WTC11 (cell line): ENCODE data around the gene TNS3. TPM values are rescaled to one million over a fixed set of nuclear protein-coding genes. Genes with fewer than 3 reads are reported as not detected.

Experiments used
- ATAC-seq: fragments of 200-7000 bp; cut with Tn5 transposase; 2 replicates; pipeline ENCODE4 v1.10.0; 2021; ENCODE audit warnings: mild to moderate bottlenecking, moderate library complexity
- CTCF ChIA-PET: fragments of 300-600 bp; sonication (Branson Sonifier 250); formaldehyde crosslinking; loops from one replicate; lab custom pipeline; 2021; ENCODE audit warnings: antibody characterized with exemption; lab: Charles Lee
- POLR2A ChIA-PET: fragments of 350-600 bp; sonication (Branson Sonifier 250); formaldehyde crosslinking; loops from one replicate; lab custom pipeline; 2021; ENCODE audit warnings: antibody characterized with exemption; lab: Charles Lee
- DNase-seq: peaks from one replicate; pipeline ENCODE4 v3.0.0; 2021; ENCODE audit warnings: low spot score
- H3K27ac Mint-ChIP-seq: 2 replicates; pipeline ENCODE4 v1.8.0; 2021; ENCODE audit warnings: mixed read lengths
- H3K27me3 Mint-ChIP-seq: 2 replicates; pipeline ENCODE4 v1.8.0; 2021; ENCODE audit warnings: low read depth, mild to moderate bottlenecking, moderate library complexity, mixed read lengths
- H3K36me3 Mint-ChIP-seq: 2 replicates; pipeline ENCODE4 v1.8.0; 2021; ENCODE audit warnings: mixed read lengths
- H3K4me1 Mint-ChIP-seq: 2 replicates; pipeline ENCODE4 v1.8.0; 2022; ENCODE audit warnings: mixed read lengths
- H3K4me3 Mint-ChIP-seq: 2 replicates; pipeline ENCODE4 v1.8.0; 2021; ENCODE audit warnings: mild to moderate bottlenecking, moderate library complexity, mixed read lengths
- H3K9me3 Mint-ChIP-seq: 2 replicates; pipeline ENCODE4 v1.8.0; 2021; ENCODE audit warnings: mixed read lengths
- CBFB ChIP-seq: sonication (generic); formaldehyde crosslinking; IDR thresholded peaks from 2 replicates; pipeline ENCODE4 v1.8.1; 2022; ENCODE audit warnings: mild to moderate bottlenecking, low read depth, missing genetic modification reagents
- FOXP4 ChIP-seq: sonication (generic); formaldehyde crosslinking; IDR thresholded peaks from 2 replicates; pipeline ENCODE4 v1.8.0; 2022; ENCODE audit warnings: mild to moderate bottlenecking, missing genetic modification reagents
- IRF2 ChIP-seq: sonication (generic); formaldehyde crosslinking; IDR thresholded peaks from 2 replicates; pipeline ENCODE4 v1.8.0; 2022; ENCODE audit warnings: low read depth, missing genetic modification reagents, borderline replicate concordance
- MLX ChIP-seq: sonication (generic); formaldehyde crosslinking; IDR thresholded peaks from 2 replicates; pipeline ENCODE4 v1.8.1; 2023; ENCODE audit warnings: mild to moderate bottlenecking, missing genetic modification reagents, moderate library complexity
- MXD4 ChIP-seq: fragments of 250-450 bp; sonication (Bioruptor Pico); IDR thresholded peaks from 2 replicates; pipeline ENCODE4 v1.8.0; 2021; ENCODE audit warnings: mild to moderate bottlenecking, moderate library complexity, borderline replicate concordance
- NR3C1 ChIP-seq: sonication (generic); formaldehyde crosslinking; conservative IDR thresholded peaks from 2 replicates; pipeline ENCODE4 v1.8.1; 2023; ENCODE audit warnings: low read depth, mild to moderate bottlenecking, missing genetic modification reagents
- RELA ChIP-seq: sonication (generic); formaldehyde crosslinking; IDR thresholded peaks from 2 replicates; pipeline ENCODE4 v1.8.1; 2022; ENCODE audit warnings: missing genetic modification reagents, mild to moderate bottlenecking, borderline replicate concordance
- TCF7 ChIP-seq: sonication (generic); formaldehyde crosslinking; IDR thresholded peaks from 2 replicates; pipeline ENCODE4 v1.8.0; 2022; ENCODE audit warnings: mild to moderate bottlenecking, low read depth, missing genetic modification reagents, moderate library complexity
- TEAD1 ChIP-seq: sonication (generic); formaldehyde crosslinking; IDR thresholded peaks from 2 replicates; pipeline ENCODE4 v1.8.0; 2022; ENCODE audit warnings: mild to moderate bottlenecking, missing genetic modification reagents
- TEAD4 ChIP-seq: sonication (generic); formaldehyde crosslinking; IDR thresholded peaks from 2 replicates; pipeline ENCODE4 v1.8.0; 2022; ENCODE audit warnings: mild to moderate bottlenecking, missing genetic modification reagents
- ZNF121 ChIP-seq: sonication (generic); formaldehyde crosslinking; IDR thresholded peaks from 2 replicates; pipeline ENCODE4 v1.8.0; 2023; ENCODE audit warnings: missing genetic modification reagents
- ZNF138 ChIP-seq: sonication (generic); formaldehyde crosslinking; conservative IDR thresholded peaks from 2 replicates; pipeline ENCODE4 v1.8.1; 2022; ENCODE audit warnings: mild to moderate bottlenecking, moderate library complexity, missing genetic modification reagents
- ZNF219 ChIP-seq: sonication (generic); formaldehyde crosslinking; IDR thresholded peaks from 2 replicates; pipeline ENCODE4 v1.8.0; 2023; ENCODE audit warnings: missing genetic modification reagents, mild to moderate bottlenecking, borderline replicate concordance
- ZNF512 ChIP-seq: sonication (generic); formaldehyde crosslinking; IDR thresholded peaks from 2 replicates; pipeline ENCODE4 v1.8.1; 2022; ENCODE audit warnings: missing genetic modification reagents, borderline replicate concordance
- ZNF532 ChIP-seq: fragments of 250-450 bp; sonication (Bioruptor Pico); IDR thresholded peaks from 2 replicates; pipeline ENCODE4 v1.9.0; 2021; ENCODE audit warnings: mild to moderate bottlenecking, borderline replicate concordance
- ZNF671 ChIP-seq: fragments of 250-450 bp; sonication (Bioruptor Pico); IDR thresholded peaks from 2 replicates; pipeline ENCODE4 v1.8.0; 2021; ENCODE audit warnings: mild to moderate bottlenecking
- total RNA-seq: library from RNA; stranded (reverse); gene quantifications from 3 replicates; pipeline ENCODE4 v1.2.3, GENCODE V29; 2021

TNS3 gene
- total RNA-seq, 1 experiment from 2014 or later = 37.7 TPM

GRCh38 chr7:47488201-47488968, 93.5 kb downstream of the TNS3 start:
- ATAC-seq (no peak), DNase-seq (no peak)
- H3K4me3 Mint-ChIP-seq = no peak overlapping the region
- H3K27me3 Mint-ChIP-seq = peaks cover 28% of the 10 kb centered on the region
- ChIA-PET CTCF (interaction anchor here (1.0 kb wide), 1 partner anchor 222 kb away, joined by 3 read pairs; no protein-coding TSS in a partner anchor), POLR2A (no interaction called here)
- no peak for TF ChIP-seq TEAD4 (CRISPR knock-in tag)
- TF ChIP-seq IRF2 = no peak
- TF ChIP-seq ZNF532 (CRISPR knock-in tag) = no peak
- no peak for TF ChIP-seq ZNF512 (CRISPR knock-in tag)
- H3K27ac Mint-ChIP-seq = no peak overlapping the region
- peaks cover 15% of the 10 kb centered on the region for H3K36me3 Mint-ChIP-seq
- H3K4me1 Mint-ChIP-seq = peaks cover 70% of the 10 kb centered on the region
- peaks cover 4% of the 10 kb centered on the region; the same call in 1 of the 2 replicates for H3K9me3 Mint-ChIP-seq

- ATAC-seq (no peak), DNase-seq (no peak)
- ChIA-PET POLR2A (no interaction called here), CTCF (interaction anchor here (0.7 to 2.7 kb wide), 4 partner anchors 8 to 220 kb away, joined by 3 to 11 read pairs (median 4); no protein-coding TSS in a partner anchor)
- Mint-ChIP-seq H3K9me3 (peaks cover 4% of the 10 kb centered on the region; the same call in 1 of the 2 replicates), H3K27ac (no peak overlapping the region), H3K27me3 (peaks cover 54% of the 10 kb centered on the region), H3K4me3 (no peak overlapping the region), H3K4me1 (peaks cover 63% of the 10 kb centered on the region), H3K36me3 (peaks cover 18% of the 10 kb centered on the region)
- no peak for TF ChIP-seq ZNF138 (CRISPR knock-in tag)
- TF ChIP-seq TEAD1 (CRISPR knock-in tag) = no peak
- TF ChIP-seq ZNF671 (CRISPR knock-in tag) = no peak
- no peak for TF ChIP-seq FOXP4
- TF ChIP-seq MXD4 (CRISPR knock-in tag) = no peak
- TF ChIP-seq ZNF532 (CRISPR knock-in tag) = no peak
- TF ChIP-seq NR3C1 (CRISPR knock-in tag) = no peak
- no peak for TF ChIP-seq CBFB (CRISPR knock-in tag)
- TF ChIP-seq ZNF121 = no peak
- no peak for TF ChIP-seq ZNF512 (CRISPR knock-in tag)
- no peak for TF ChIP-seq TCF7 (CRISPR knock-in tag)
- TF ChIP-seq MLX (CRISPR knock-in tag) = no peak
- TF ChIP-seq ZNF219 (CRISPR knock-in tag) = no peak
- TF ChIP-seq RELA (CRISPR knock-in tag) = no peak
These were observed 96.1 kb downstream of the TNS3 start for GRCh38 chr7:47485640-47486435.
